CD4-positive, alpha-beta T cell treated with Interferon gamma for 1 hour (primary cell): ENCODE measurements around the gene STAG3.
"Not testable (repeated sequence)": the region's sequence is repeated elsewhere in the genome, so short reads cannot be mapped to it uniquely, and the experiment has no call there.

Source experiments
- DNase-seq: peaks from one replicate; pipeline ENCODE4 v3.0.0-alpha.2; 2020

Gene STAG3

GRCh38 chr7:100173806-100174495, 3.8 kb upstream of the STAG3 start:
- DNase-seq: no peak

GRCh38 chr7:100174582-100174981, 3.1 kb upstream of the STAG3 start:
- DNase-seq: no peak

- DNase-seq: no peak
Measured at GRCh38 chr7:100175296-100175935, 2.3 kb upstream of the STAG3 start.

GRCh38 chr7:100176096-100177044, 1.3 kb upstream of the STAG3 start:
- DNase-seq: no peak

GRCh38 chr7:100180084-100180483, 2.4 kb downstream of the STAG3 start:
- not testable (repeated sequence) for DNase-seq

GRCh38 chr7:100182616-100183015, 4.9 kb downstream of the STAG3 start:
- not testable (repeated sequence) for DNase-seq

- not testable (repeated sequence) for DNase-seq
Measured at GRCh38 chr7:100183090-100183489, 5.4 kb downstream of the STAG3 start.

GRCh38 chr7:100185726-100186125, 8.0 kb downstream of the STAG3 start:
- DNase-seq: no peak

GRCh38 chr7:100189061-100189460, 11.3 kb downstream of the STAG3 start:
- DNase-seq: no peak

GRCh38 chr7:100190048-100190711, 12.5 kb downstream of the STAG3 start:
- no peak for DNase-seq

- DNase-seq: no peak
Measured at GRCh38 chr7:100191775-100192174, 14.1 kb downstream of the STAG3 start.

- peak; percentile 25 for DNase-seq
Measured at GRCh38 chr7:100192281-100192862, 14.7 kb downstream of the STAG3 start.

- DNase-seq: no peak
Measured at GRCh38 chr7:100192969-100193368, 15.3 kb downstream of the STAG3 start.

GRCh38 chr7:100195222-100195621, 17.5 kb downstream of the STAG3 start:
- DNase-seq: no peak

- DNase-seq: not testable (repeated sequence)
Measured at GRCh38 chr7:100195901-100196322, 18.2 kb downstream of the STAG3 start.

- DNase-seq: no peak
Measured at GRCh38 chr7:100198266-100198665, 20.5 kb downstream of the STAG3 start.

- DNase-seq: no peak
Measured at GRCh38 chr7:100200693-100201092, 23.0 kb downstream of the STAG3 start.

GRCh38 chr7:100204454-100204853, 26.7 kb downstream of the STAG3 start:
- no peak for DNase-seq

GRCh38 chr7:100208911-100209408, 31.2 kb downstream of the STAG3 start:
- no peak for DNase-seq

GRCh38 chr7:100209493-100209892, 31.8 kb downstream of the STAG3 start:
- DNase-seq: no peak

- DNase-seq: no peak
Measured at GRCh38 chr7:100210805-100211204, 33.1 kb downstream of the STAG3 start.

GRCh38 chr7:100211342-100211780, 33.6 kb downstream of the STAG3 start:
- peak; percentile 46 for DNase-seq
